ENCODE results near the gene RDH12. TPM values are rescaled to one million over a fixed set of nuclear protein-coding genes. Genes with fewer than 3 reads are reported as not detected.

RDH12 gene
- total RNA-seq, 1 donor from 2014 or later, result 0.16 TPM

DNA sequence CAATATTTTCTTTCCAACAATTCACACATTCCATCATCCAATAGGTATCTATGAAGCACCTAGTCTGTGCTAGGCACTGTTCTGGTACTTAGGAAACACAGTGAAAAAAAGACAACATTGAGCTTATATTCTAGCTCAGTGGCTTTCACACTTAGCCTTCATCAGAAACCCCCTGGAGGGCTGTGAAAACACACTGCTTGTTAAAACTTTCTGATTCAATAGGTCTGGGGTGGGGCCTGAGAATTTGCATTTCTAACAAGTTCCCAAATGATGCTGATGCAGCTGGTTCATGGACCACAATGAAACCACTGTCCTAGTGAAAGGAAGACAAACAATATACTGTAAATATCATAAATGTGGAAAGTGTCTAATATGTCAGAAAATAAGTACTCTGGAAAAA, 33.1 kb upstream of the RDH12 start:
- no peaks in the 10 kb centered on the region for H3K36me3 Mint-ChIP-seq (ENCODE audit: low read depth, unreplicated experiment)
- DNase-seq (ENCODE audit: low read depth) (no peak), FAIRE-seq (no peak)
- no peak overlapping the region for H3K4me3 ChIP-seq (ENCODE audit: insufficient read depth, low read depth, low read length)
- H4K20me1 ChIP-seq (ENCODE audit: insufficient read depth, low read length), result peaks cover 89% of the 10 kb centered on the region
- H3K36me3 ChIP-seq (ENCODE audit: insufficient read depth, low read length), result no peaks in the 10 kb centered on the region
- no peak overlapping the region for H3K27ac ChIP-seq (ENCODE audit: low read depth, low read length)
- TF ChIP-seq EZH2 (IDR thresholded peaks at IDR 0.05; ENCODE audit: insufficient read depth, low read length), result no peak
- no peaks in the 10 kb centered on the region for H3K9me3 Mint-ChIP-seq (ENCODE audit: unreplicated experiment)
- H3K27ac Mint-ChIP-seq (ENCODE audit: unreplicated experiment), result no peak overlapping the region
- no peak overlapping the region for H3K4me3 Mint-ChIP-seq (ENCODE audit: unreplicated experiment)
- no peak overlapping the region for H3K4me2 ChIP-seq (ENCODE audit: low read length)
- no peaks in the 10 kb centered on the region for H3K9me3 ChIP-seq (ENCODE audit: insufficient read depth, low read depth, low read length)
- H2AFZ ChIP-seq (ENCODE audit: low read depth, low read length), result no peak overlapping the region
- no peaks in the 10 kb centered on the region for H3K27me3 ChIP-seq (ENCODE audit: insufficient read depth, low read length)
- no peak overlapping the region for H3K9ac ChIP-seq (ENCODE audit: low read length)
- no peaks in the 10 kb centered on the region for H3K27me3 Mint-ChIP-seq (ENCODE audit: low read depth, unreplicated experiment)
- peaks cover 22% of the 10 kb centered on the region for H3K4me1 Mint-ChIP-seq (ENCODE audit: low read depth, unreplicated experiment)
- H3K79me2 ChIP-seq (ENCODE audit: insufficient read depth, low read length), result peaks cover 98% of the 10 kb centered on the region
- peaks cover 8% of the 10 kb centered on the region for H3K4me1 ChIP-seq (ENCODE audit: insufficient read depth, low read length)

DNA sequence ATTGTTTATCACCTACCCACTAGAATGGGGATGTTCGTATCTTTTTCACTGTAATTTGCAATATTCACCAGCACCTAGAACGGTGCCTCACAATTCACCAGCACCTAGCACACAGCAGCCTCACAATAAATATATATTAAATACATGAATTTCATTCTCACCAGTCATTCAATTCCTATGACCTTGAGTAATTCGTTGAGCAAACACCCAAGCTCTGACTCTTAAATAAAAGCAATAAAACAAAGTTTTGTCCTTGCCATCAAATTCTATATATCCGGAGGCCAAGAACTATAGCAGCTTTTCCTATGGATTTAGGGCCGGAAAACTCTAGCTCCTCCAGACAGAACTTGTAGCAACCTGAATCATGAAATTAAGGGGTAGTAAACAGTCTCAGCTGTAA, 28.2 kb upstream of the RDH12 start:
- H3K4me1 Mint-ChIP-seq (ENCODE audit: low read depth, unreplicated experiment), result peaks cover 13% of the 10 kb centered on the region
- peak overlapping the region; percentile 91 for H3K4me3 Mint-ChIP-seq (ENCODE audit: unreplicated experiment)
- FAIRE-seq (no peak), DNase-seq (ENCODE audit: low read depth) (no peak)
- TF ChIP-seq, protein P1, sequence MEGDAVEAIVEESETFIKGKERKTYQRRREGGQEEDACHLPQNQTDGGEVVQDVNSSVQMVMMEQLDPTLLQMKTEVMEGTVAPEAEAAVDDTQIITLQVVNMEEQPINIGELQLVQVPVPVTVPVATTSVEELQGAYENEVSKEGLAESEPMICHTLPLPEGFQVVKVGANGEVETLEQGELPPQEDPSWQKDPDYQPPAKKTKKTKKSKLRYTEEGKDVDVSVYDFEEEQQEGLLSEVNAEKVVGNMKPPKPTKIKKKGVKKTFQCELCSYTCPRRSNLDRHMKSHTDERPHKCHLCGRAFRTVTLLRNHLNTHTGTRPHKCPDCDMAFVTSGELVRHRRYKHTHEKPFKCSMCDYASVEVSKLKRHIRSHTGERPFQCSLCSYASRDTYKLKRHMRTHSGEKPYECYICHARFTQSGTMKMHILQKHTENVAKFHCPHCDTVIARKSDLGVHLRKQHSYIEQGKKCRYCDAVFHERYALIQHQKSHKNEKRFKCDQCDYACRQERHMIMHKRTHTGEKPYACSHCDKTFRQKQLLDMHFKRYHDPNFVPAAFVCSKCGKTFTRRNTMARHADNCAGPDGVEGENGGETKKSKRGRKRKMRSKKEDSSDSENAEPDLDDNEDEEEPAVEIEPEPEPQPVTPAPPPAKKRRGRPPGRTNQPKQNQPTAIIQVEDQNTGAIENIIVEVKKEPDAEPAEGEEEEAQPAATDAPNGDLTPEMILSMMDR (IDR thresholded peaks at IDR 0.05; ENCODE audit: insufficient read depth, low read depth, low read length), result no peak
- no peak for TF ChIP-seq EZH2 (IDR thresholded peaks at IDR 0.05; ENCODE audit: insufficient read depth, low read length)
- Histone ChIP-seq H3K36me3 (ENCODE audit: insufficient read depth, low read length) (peaks cover 12% of the 10 kb centered on the region), H2AFZ (ENCODE audit: low read depth, low read length) (no peak overlapping the region), H4K20me1 (ENCODE audit: insufficient read depth, low read length) (peaks cover 62% of the 10 kb centered on the region), H3K27me3 (ENCODE audit: insufficient read depth, low read length) (no peaks in the 10 kb centered on the region), H3K9ac (ENCODE audit: low read length) (peak overlapping the region; percentile 97), H3K4me1 (ENCODE audit: insufficient read depth, low read length) (peaks cover 17% of the 10 kb centered on the region), H3K9me3 (ENCODE audit: insufficient read depth, low read depth, low read length) (no peaks in the 10 kb centered on the region), H3K4me3 (ENCODE audit: insufficient read depth, low read depth, low read length) (peak overlapping the region; percentile 93), H3K27ac (ENCODE audit: low read depth, low read length) (peak overlapping the region; percentile 99), H3K4me2 (ENCODE audit: low read length) (peak overlapping the region; percentile 95), H3K79me2 (ENCODE audit: insufficient read depth, low read length) (peaks cover 70% of the 10 kb centered on the region)
- no peaks in the 10 kb centered on the region for H3K27me3 Mint-ChIP-seq (ENCODE audit: low read depth, unreplicated experiment)
- H3K9me3 Mint-ChIP-seq (ENCODE audit: unreplicated experiment), result no peaks in the 10 kb centered on the region
- H3K27ac Mint-ChIP-seq (ENCODE audit: unreplicated experiment), result peak overlapping the region; percentile 67
- H3K36me3 Mint-ChIP-seq (ENCODE audit: low read depth, unreplicated experiment), result peaks cover 1% of the 10 kb centered on the region

DNA sequence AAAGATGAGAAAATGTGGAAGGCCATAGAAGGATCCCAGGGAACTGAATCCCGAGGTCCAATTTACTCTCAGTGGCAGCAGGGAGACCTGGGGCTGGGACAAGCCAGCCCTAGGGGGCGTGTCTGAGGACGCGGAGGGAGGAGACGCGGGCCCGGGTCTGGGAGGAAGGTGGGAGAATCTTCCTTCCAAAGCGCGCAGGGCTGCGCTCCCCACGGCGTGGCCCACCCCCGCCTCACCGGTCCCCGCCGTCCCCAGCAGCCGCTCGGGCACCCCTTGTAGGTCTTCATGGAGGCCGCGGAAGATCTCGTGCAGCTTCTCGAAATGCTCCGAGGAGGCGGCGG, 27.6 kb upstream of the RDH12 start:
- Histone ChIP-seq H3K27ac (ENCODE audit: low read depth, low read length) (peak overlapping the region; percentile 99), H3K27me3 (ENCODE audit: insufficient read depth, low read length) (no peaks in the 10 kb centered on the region), H4K20me1 (ENCODE audit: insufficient read depth, low read length) (peaks cover 60% of the 10 kb centered on the region), H3K4me1 (ENCODE audit: insufficient read depth, low read length) (peaks cover 17% of the 10 kb centered on the region), H3K9me3 (ENCODE audit: insufficient read depth, low read depth, low read length) (no peaks in the 10 kb centered on the region), H3K9ac (ENCODE audit: low read length) (peak overlapping the region; percentile 97), H3K36me3 (ENCODE audit: insufficient read depth, low read length) (peaks cover 12% of the 10 kb centered on the region), H3K79me2 (ENCODE audit: insufficient read depth, low read length) (peaks cover 70% of the 10 kb centered on the region), H3K4me2 (ENCODE audit: low read length) (peak overlapping the region; percentile 95), H2AFZ (ENCODE audit: low read depth, low read length) (peak overlapping the region; percentile 94), H3K4me3 (ENCODE audit: insufficient read depth, low read depth, low read length) (peak overlapping the region; percentile 93)
- Mint-ChIP-seq H3K4me3 (ENCODE audit: unreplicated experiment) (peak overlapping the region; percentile 91), H3K27ac (ENCODE audit: unreplicated experiment) (peak overlapping the region; percentile 67), H3K4me1 (ENCODE audit: low read depth, unreplicated experiment) (peaks cover 13% of the 10 kb centered on the region), H3K27me3 (ENCODE audit: low read depth, unreplicated experiment) (no peaks in the 10 kb centered on the region), H3K9me3 (ENCODE audit: unreplicated experiment) (no peaks in the 10 kb centered on the region), H3K36me3 (ENCODE audit: low read depth, unreplicated experiment) (peaks cover 1% of the 10 kb centered on the region)
- TF ChIP-seq, protein P1 (IDR thresholded peaks at IDR 0.05; ENCODE audit: insufficient read depth, low read depth, low read length), result no peak
- TF ChIP-seq EZH2 (IDR thresholded peaks at IDR 0.05; ENCODE audit: insufficient read depth, low read length), result no peak
- FAIRE-seq (no peak), DNase-seq (ENCODE audit: low read depth) (peak; percentile 32)
